ENCODE results near the gene NUDT16. TPM values are rescaled to one million over a fixed set of nuclear protein-coding genes. Genes with fewer than 3 reads are reported as not detected.

Gene NUDT16
- 30.3 and 30.5 TPM in 2 replicates for total RNA-seq
- long read RNA-seq, full-length matches to known transcripts, result 16 of 22 reads
- long read RNA-seq, partial matches to known transcripts, result 2 of 22 reads
- long read RNA-seq, other reads (novel, unspliced or antisense), result 4 of 22 reads

DNA sequence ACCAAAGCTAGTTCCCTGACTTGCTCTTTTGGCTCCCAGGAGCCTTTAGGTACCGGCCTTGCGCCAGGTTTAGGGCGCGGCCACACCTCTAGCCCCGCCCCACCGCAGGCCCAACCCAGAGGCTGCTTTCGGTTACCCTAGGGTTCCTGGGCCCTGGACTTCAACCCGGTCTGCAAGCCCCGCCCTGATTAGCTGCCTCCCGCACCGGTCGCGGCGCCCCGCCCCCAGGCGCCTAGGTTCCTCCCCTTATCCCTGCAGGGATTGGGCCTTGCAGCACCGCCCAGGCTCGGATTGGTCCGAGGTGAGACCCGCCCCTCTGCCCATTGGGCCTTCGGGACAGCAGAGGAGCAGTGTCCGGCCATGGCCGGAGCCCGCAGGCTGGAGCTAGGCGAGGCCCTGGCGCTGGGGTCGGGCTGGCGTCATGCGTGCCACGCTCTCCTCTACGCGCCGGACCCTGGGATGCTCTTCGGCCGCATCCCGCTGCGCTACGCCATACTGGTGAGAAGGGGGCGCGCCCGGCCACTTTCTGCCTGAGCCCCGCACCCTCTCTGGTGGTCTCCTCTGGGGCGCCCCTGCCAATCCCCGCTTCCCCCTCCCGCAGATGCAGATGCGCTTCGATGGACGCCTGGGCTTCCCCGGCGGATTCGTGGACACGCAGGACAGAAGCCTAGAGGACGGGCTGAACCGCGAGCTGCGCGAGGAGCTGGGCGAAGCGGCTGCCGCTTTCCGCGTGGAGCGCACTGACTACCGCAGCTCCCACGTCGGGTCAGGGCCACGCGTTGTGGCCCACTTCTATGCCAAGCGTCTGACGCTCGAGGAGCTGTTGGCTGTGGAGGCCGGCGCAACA lies at the start of gene NUDT16:
TSS of gene NUDT16 (plus strand) at position 330 of the 847 bp plus-strand sequence. CDS start at position 361, 31 bp downstream.
- peak within 1 kb of the TSS; percentile 99 for H3K4me3 Mint-ChIP-seq
- H3K9me3 Mint-ChIP-seq, result peaks cover 10% of the 10 kb centered on the region
- H3K4me1 Mint-ChIP-seq, result peaks cover 22% of the 10 kb centered on the region
- TF ChIP-seq, protein P1, sequence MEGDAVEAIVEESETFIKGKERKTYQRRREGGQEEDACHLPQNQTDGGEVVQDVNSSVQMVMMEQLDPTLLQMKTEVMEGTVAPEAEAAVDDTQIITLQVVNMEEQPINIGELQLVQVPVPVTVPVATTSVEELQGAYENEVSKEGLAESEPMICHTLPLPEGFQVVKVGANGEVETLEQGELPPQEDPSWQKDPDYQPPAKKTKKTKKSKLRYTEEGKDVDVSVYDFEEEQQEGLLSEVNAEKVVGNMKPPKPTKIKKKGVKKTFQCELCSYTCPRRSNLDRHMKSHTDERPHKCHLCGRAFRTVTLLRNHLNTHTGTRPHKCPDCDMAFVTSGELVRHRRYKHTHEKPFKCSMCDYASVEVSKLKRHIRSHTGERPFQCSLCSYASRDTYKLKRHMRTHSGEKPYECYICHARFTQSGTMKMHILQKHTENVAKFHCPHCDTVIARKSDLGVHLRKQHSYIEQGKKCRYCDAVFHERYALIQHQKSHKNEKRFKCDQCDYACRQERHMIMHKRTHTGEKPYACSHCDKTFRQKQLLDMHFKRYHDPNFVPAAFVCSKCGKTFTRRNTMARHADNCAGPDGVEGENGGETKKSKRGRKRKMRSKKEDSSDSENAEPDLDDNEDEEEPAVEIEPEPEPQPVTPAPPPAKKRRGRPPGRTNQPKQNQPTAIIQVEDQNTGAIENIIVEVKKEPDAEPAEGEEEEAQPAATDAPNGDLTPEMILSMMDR (conservative IDR thresholded peaks at IDR 0.05), result no peak
- H3K27ac Mint-ChIP-seq (ENCODE audit: unreplicated experiment), result peak within 1 kb of the TSS; percentile 99
- H3K36me3 Mint-ChIP-seq (ENCODE audit: low read depth), result peaks cover 41% of the 10 kb centered on the region
- H3K27me3 Mint-ChIP-seq (ENCODE audit: low read depth), result no peaks in the 10 kb centered on the region
- peak; percentile 96 for DNase-seq (ENCODE audit: low read depth, low spot score)

DNA sequence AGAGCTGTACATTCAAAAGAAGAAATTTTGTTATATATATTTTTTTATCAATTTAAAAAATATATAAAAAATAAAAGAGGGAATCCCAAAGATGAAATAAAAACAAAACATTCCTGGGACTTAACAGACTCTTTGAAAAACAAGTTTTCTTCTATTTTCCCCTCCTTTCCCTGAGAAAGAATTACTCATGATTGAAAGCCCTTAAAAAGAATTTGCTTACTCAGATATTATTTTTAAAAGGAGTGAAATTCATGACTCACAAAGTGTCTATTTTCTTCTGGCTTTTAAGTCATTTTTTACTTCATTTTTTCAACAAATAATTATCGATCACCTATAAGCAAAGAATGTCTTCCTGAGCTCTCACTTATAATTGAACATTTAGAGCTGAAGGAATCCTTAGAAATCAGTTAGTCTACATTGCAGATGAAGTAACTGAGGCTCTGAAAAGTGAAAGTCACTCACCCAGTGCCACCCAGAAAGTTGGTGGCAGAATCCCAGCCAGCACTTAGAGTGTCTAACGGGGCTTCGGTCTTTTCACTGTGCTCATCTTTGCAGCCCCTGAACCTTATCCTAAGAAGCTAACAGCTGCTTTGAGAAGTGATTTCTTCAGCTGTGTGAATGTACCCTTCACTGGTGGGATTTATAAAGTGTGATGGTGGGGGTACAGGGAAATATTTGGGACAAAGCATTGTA lies 42.5 kb upstream of the NUDT16 start:
- TF ChIP-seq, protein P1 (conservative IDR thresholded peaks at IDR 0.05), result no peak
- Mint-ChIP-seq H3K4me3 (no peak overlapping the region), H3K27me3 (ENCODE audit: low read depth) (no peaks in the 10 kb centered on the region), H3K4me1 (no peaks in the 10 kb centered on the region), H3K27ac (ENCODE audit: unreplicated experiment) (no peak overlapping the region), H3K36me3 (ENCODE audit: low read depth) (peaks cover 4% of the 10 kb centered on the region), H3K9me3 (peaks cover 9% of the 10 kb centered on the region)
- no peak for DNase-seq (ENCODE audit: low read depth, low spot score)

DNA sequence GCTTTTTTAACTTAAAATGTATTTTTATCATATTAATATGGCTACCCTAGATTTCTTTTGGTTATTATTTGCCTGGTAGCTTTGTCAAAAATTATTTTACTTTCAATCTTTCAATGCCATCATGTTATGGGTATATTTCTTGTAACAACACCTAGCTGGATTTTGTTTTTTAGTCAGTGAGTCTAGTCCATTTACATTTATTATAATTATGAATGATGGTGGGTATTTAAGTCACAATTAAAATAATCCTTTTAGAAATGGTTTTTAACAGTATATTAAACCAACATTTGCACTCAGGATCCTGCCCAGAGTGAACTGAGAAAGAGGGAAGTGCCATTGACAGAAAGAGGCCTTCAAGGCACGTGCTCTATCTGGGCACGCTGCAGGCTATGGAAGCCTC lies 39.8 kb upstream of the NUDT16 start:
- no peak overlapping the region for H3K4me3 Mint-ChIP-seq
- peaks cover 7% of the 10 kb centered on the region for H3K36me3 Mint-ChIP-seq (ENCODE audit: low read depth)
- no peaks in the 10 kb centered on the region for H3K4me1 Mint-ChIP-seq
- no peak overlapping the region for H3K27ac Mint-ChIP-seq (ENCODE audit: unreplicated experiment)
- no peaks in the 10 kb centered on the region for H3K27me3 Mint-ChIP-seq (ENCODE audit: low read depth)
- TF ChIP-seq, protein P1 (conservative IDR thresholded peaks at IDR 0.05), result no peak
- no peak for DNase-seq (ENCODE audit: low read depth, low spot score)
- H3K9me3 Mint-ChIP-seq, result peaks cover 15% of the 10 kb centered on the region

DNA sequence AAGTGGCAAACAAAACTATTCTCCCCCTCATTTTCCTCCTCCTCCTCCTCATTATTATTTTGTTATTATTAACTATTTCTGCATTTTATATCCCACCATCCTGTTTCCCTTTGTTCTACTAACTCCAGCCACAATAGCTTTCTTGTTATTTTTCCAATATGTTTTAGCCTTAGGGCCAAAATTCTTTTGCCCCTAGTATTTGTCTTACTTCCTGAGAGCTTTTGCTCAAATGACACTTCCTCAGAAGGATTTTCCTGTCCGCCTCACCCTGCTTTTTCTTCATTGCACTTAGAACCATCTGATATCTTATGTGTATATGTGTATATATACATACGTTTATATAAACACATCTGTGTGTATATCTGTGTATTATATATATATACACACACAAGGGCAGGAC lies 32.7 kb upstream of the NUDT16 start:
- Mint-ChIP-seq H3K27me3 (ENCODE audit: low read depth) (no peaks in the 10 kb centered on the region), H3K27ac (ENCODE audit: unreplicated experiment) (no peak overlapping the region), H3K9me3 (peaks cover 7% of the 10 kb centered on the region), H3K36me3 (ENCODE audit: low read depth) (peaks cover 3% of the 10 kb centered on the region), H3K4me1 (peaks cover 6% of the 10 kb centered on the region), H3K4me3 (no peak overlapping the region)
- DNase-seq (ENCODE audit: low read depth, low spot score), result no peak
- TF ChIP-seq, protein P1 (conservative IDR thresholded peaks at IDR 0.05), result no peak

DNA sequence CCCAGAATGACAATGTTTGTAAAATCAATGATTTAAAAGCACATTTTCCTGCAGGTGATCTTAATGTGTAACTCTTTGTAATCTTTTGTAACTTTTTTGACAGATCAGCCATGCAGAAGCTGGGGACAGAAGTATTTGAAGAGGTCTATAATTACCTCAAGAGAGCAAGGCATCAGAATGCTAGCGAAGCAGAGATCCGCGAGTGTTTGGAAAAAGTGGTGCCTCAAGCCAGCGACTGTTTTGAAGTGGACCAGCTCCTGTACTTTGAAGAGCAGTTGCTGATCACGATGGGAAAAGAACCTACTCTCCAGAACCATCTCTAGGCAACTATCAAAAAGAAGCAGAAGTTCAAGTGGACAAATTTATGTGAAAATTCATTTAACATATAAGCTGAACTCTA lies 32.1 kb upstream of the NUDT16 start:
- Mint-ChIP-seq H3K4me3 (no peak overlapping the region), H3K9me3 (peaks cover 5% of the 10 kb centered on the region), H3K27ac (ENCODE audit: unreplicated experiment) (no peak overlapping the region), H3K4me1 (peaks cover 6% of the 10 kb centered on the region), H3K27me3 (ENCODE audit: low read depth) (no peaks in the 10 kb centered on the region), H3K36me3 (ENCODE audit: low read depth) (peaks cover 1% of the 10 kb centered on the region)
- TF ChIP-seq, protein P1 (conservative IDR thresholded peaks at IDR 0.05), result no peak
- DNase-seq (ENCODE audit: low read depth, low spot score), result no peak
